Neural progenitor cell (in vitro differentiated cells): Measurements from ENCODE around the gene ZNF574. TPM values are rescaled to one million over a fixed set of nuclear protein-coding genes. Genes with fewer than 3 reads are reported as not detected.

Source experiments
- DNase-seq: peaks from one replicate; pipeline ENCODE4 v3.0.0-alpha.2; 2016; ENCODE audit warnings: low spot score
- H2AFZ ChIP-seq: fragments of 200-600 bp; sonication (generic); replicated peaks from 2 replicates; pipeline ENCODE4 v1.6.1; 2016; ENCODE audit warnings: antibody characterized with exemption
- H3F3A ChIP-seq: fragments of 200-600 bp; sonication (generic); 2 replicates; pipeline ENCODE4 v1.6.1; 2016; ENCODE audit warnings: antibody characterized with exemption, low read depth
- H3K27ac ChIP-seq: fragments of 200-600 bp; sonication (generic); 2 replicates; pipeline ENCODE4 v1.5.1; 2016; ENCODE audit warnings: mild to moderate bottlenecking
- H3K27me3 ChIP-seq: fragments of 200-600 bp; sonication (generic); 2 replicates; pipeline ENCODE4 v1.6.1; 2016; ENCODE audit warnings: mild to moderate bottlenecking, moderate library complexity
- H3K36me3 ChIP-seq: fragments of 200-600 bp; sonication (generic); 2 replicates; pipeline ENCODE4 v1.5.1; 2016
- H3K4me1 ChIP-seq: fragments of 200-600 bp; sonication (generic); 2 replicates; pipeline ENCODE4 v1.6.1; 2016; ENCODE audit warnings: mixed run types
- H3K4me2 ChIP-seq: fragments of 200-600 bp; sonication (generic); 2 replicates; pipeline ENCODE4 v1.6.1; 2016
- H3K4me3 ChIP-seq: fragments of 200-600 bp; sonication (generic); 2 replicates; pipeline ENCODE4 v1.5.1; 2016
- H3K79me2 ChIP-seq: fragments of 200-600 bp; sonication (generic); 2 replicates; pipeline ENCODE4 v1.6.1; 2016; ENCODE audit warnings: low read depth
- H3K9ac ChIP-seq: fragments of 200-600 bp; sonication (generic); 2 replicates; pipeline ENCODE4 v1.6.1; 2016
- H3K9me3 ChIP-seq: fragments of 200-600 bp; sonication (generic); 2 replicates; pipeline ENCODE4 v1.5.1; 2016; ENCODE audit warnings: low read depth
- H4K20me1 ChIP-seq: fragments of 200-600 bp; sonication (generic); 2 replicates; pipeline ENCODE4 v1.6.1; 2016; ENCODE audit warnings: low read depth
- H3K27ac Mint-ChIP-seq: 3 replicates; pipeline ENCODE4 v1.8.0; 2021; ENCODE audit warnings: mixed read lengths
- H3K27me3 Mint-ChIP-seq: 2 replicates; pipeline ENCODE4 v1.8.0; 2022; ENCODE audit warnings: low read depth, mild to moderate bottlenecking, inconsistent platforms, moderate library complexity, mixed read lengths; ENCODE audit not compliant: insufficient read depth
- H3K36me3 Mint-ChIP-seq: 3 replicates; pipeline ENCODE4 v1.8.0; 2021; ENCODE audit warnings: mixed read lengths
- H3K4me1 Mint-ChIP-seq: 3 replicates; pipeline ENCODE4 v1.8.0; 2021; ENCODE audit warnings: mixed read lengths
- H3K4me3 Mint-ChIP-seq: 3 replicates; pipeline ENCODE4 v1.8.0; 2021; ENCODE audit warnings: mild to moderate bottlenecking, moderate library complexity, mixed read lengths
- H3K9me3 Mint-ChIP-seq: 3 replicates; pipeline ENCODE4 v1.8.0; 2020; ENCODE audit warnings: mixed read lengths
- CTCF ChIP-seq: fragments of 200-600 bp; sonication (generic); IDR thresholded peaks from 2 replicates; pipeline ENCODE4 v1.5.1; 2017; ENCODE audit warnings: antibody characterized with exemption, mild to moderate bottlenecking
- EZH2 ChIP-seq: fragments of 200-600 bp; sonication (generic); IDR thresholded peaks from 2 replicates; pipeline ENCODE4 v1.6.1; 2017; ENCODE audit warnings: antibody characterized with exemption, mild to moderate bottlenecking, moderate library complexity
- EZH2phosphoT487 ChIP-seq: fragments of 200-600 bp; sonication (generic); IDR thresholded peaks from 2 replicates; pipeline ENCODE4 v1.6.1; 2017; ENCODE audit warnings: antibody characterized with exemption
- total RNA-seq: library from RNA; depleted of rRNA; stranded (reverse); fragments of >200 nt; gene quantifications from 2 replicates; pipeline ENCODE4 v1.2.3, GENCODE V29; 2015; ENCODE audit warnings: low replicate concordance

Gene ZNF574
- total RNA-seq, 1 donor from 2014 or later: 13.4 TPM

GRCh38 chr19:42095814-42096230 is 19.9 kb downstream of the ZNF574 start:
- peaks cover 11% of the 10 kb centered on the region for H3F3A ChIP-seq
- H3K36me3 ChIP-seq: no peaks in the 10 kb centered on the region
- H3K36me3 Mint-ChIP-seq: no peaks in the 10 kb centered on the region
- H3K9ac ChIP-seq: no peak overlapping the region
- H3K4me2 ChIP-seq: peak overlapping the region; percentile 76
- no peaks in the 10 kb centered on the region for H3K9me3 Mint-ChIP-seq
- H2AFZ ChIP-seq: peak overlapping the region; percentile 85
- no peaks in the 10 kb centered on the region for H4K20me1 ChIP-seq
- H3K27ac ChIP-seq: no peak overlapping the region
- peaks cover 8% of the 10 kb centered on the region for H3K27me3 Mint-ChIP-seq
- TF ChIP-seq EZH2: no peak
- TF ChIP-seq CTCF: no peak
- TF ChIP-seq EZH2phosphoT487: no peak
- no peaks in the 10 kb centered on the region for H3K9me3 ChIP-seq
- peak; percentile 83 for DNase-seq
- peaks cover 4% of the 10 kb centered on the region for H3K27me3 ChIP-seq
- H3K4me3 ChIP-seq: peak overlapping the region; percentile 42
- H3K4me3 Mint-ChIP-seq: no peak overlapping the region
- H3K79me2 ChIP-seq: no peaks in the 10 kb centered on the region
- no peak overlapping the region for H3K27ac Mint-ChIP-seq
- H3K4me1 ChIP-seq: peaks cover 13% of the 10 kb centered on the region
- peaks cover 16% of the 10 kb centered on the region for H3K4me1 Mint-ChIP-seq

- Mint-ChIP-seq H3K36me3 (no peaks in the 10 kb centered on the region), H3K27me3 (peaks cover 10% of the 10 kb centered on the region), H3K4me3 (no peak overlapping the region), H3K4me1 (peaks cover 16% of the 10 kb centered on the region), H3K9me3 (no peaks in the 10 kb centered on the region), H3K27ac (no peak overlapping the region)
- Histone ChIP-seq H3K4me2 (peak overlapping the region; percentile 76), H3K4me1 (peaks cover 13% of the 10 kb centered on the region), H2AFZ (peak overlapping the region; percentile 85), H3K79me2 (no peaks in the 10 kb centered on the region), H3K27me3 (peaks cover 4% of the 10 kb centered on the region), H3F3A (peaks cover 11% of the 10 kb centered on the region), H3K4me3 (peak overlapping the region; percentile 42), H3K36me3 (no peaks in the 10 kb centered on the region), H3K9me3 (no peaks in the 10 kb centered on the region), H4K20me1 (no peaks in the 10 kb centered on the region), H3K9ac (no peak overlapping the region), H3K27ac (no peak overlapping the region)
- TF ChIP-seq EZH2: no peak
- TF ChIP-seq CTCF: peak; percentile 18
- peak; percentile 59 for DNase-seq
Measured at GRCh38 chr19:42096255-42096837, 20.4 kb downstream of the ZNF574 start.

GRCh38 chr19:42097461-42097860 is 21.5 kb downstream of the ZNF574 start:
- H3K9me3 Mint-ChIP-seq: no peaks in the 10 kb centered on the region
- H3K36me3 ChIP-seq: no peaks in the 10 kb centered on the region
- peaks cover 11% of the 10 kb centered on the region for H3F3A ChIP-seq
- peaks cover 10% of the 10 kb centered on the region for H3K27me3 Mint-ChIP-seq
- no peaks in the 10 kb centered on the region for H3K36me3 Mint-ChIP-seq
- no peak overlapping the region for H2AFZ ChIP-seq
- TF ChIP-seq EZH2phosphoT487 (no peak), CTCF (no peak), EZH2 (no peak)
- no peaks in the 10 kb centered on the region for H3K79me2 ChIP-seq
- H3K27ac Mint-ChIP-seq: no peak overlapping the region
- peaks cover 13% of the 10 kb centered on the region for H3K4me1 ChIP-seq
- peaks cover 16% of the 10 kb centered on the region for H3K4me1 Mint-ChIP-seq
- H3K9ac ChIP-seq: no peak overlapping the region
- H3K4me2 ChIP-seq: no peak overlapping the region
- DNase-seq: no peak
- H3K4me3 ChIP-seq: no peak overlapping the region
- peaks cover 4% of the 10 kb centered on the region for H3K27me3 ChIP-seq
- H3K4me3 Mint-ChIP-seq: no peak overlapping the region
- H3K9me3 ChIP-seq: no peaks in the 10 kb centered on the region
- H3K27ac ChIP-seq: no peak overlapping the region
- no peaks in the 10 kb centered on the region for H4K20me1 ChIP-seq
